ENCODE measurements around the gene AFF3.

DNA sequence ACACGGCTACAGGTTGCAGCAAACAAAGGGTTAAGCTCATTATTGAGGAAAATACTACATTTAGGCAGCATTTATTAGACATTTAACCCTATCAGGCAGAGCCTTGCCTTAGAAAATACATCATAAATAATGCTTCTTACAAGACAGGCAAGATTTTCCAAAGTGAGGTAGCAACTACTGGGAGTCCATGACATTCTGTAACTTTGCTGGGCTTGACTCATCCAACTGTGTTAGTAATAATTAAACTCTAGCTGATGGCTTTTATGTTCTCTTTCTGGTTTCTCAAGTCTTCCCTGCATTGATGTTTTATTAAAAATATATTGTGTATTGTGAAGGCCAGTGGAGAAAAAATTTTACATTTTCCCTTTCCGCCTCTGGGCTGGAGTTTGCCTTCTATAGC is 291.3 kb downstream of the AFF3 start:
- TF ChIP-seq TOX (CRISPR knock-in tag; IDR thresholded peaks at IDR 0.05; ENCODE audit: borderline replicate concordance) (no peak), ESRRG (CRISPR knock-in tag; IDR thresholded peaks at IDR 0.05) (no peak), SNAI2 (CRISPR knock-in tag; IDR thresholded peaks at IDR 0.05) (no peak), ZNF70 (CRISPR knock-in tag; IDR thresholded peaks at IDR 0.05) (no peak)
- TF ChIP-seq, protein P1, sequence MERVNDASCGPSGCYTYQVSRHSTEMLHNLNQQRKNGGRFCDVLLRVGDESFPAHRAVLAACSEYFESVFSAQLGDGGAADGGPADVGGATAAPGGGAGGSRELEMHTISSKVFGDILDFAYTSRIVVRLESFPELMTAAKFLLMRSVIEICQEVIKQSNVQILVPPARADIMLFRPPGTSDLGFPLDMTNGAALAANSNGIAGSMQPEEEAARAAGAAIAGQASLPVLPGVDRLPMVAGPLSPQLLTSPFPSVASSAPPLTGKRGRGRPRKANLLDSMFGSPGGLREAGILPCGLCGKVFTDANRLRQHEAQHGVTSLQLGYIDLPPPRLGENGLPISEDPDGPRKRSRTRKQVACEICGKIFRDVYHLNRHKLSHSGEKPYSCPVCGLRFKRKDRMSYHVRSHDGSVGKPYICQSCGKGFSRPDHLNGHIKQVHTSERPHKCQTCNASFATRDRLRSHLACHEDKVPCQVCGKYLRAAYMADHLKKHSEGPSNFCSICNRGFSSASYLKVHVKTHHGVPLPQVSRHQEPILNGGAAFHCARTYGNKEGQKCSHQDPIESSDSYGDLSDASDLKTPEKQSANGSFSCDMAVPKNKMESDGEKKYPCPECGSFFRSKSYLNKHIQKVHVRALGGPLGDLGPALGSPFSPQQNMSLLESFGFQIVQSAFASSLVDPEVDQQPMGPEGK (CRISPR knock-in tag; IDR thresholded peaks at IDR 0.05; ENCODE audit: borderline replicate concordance): no peak
- TF ChIP-seq, protein P2, sequence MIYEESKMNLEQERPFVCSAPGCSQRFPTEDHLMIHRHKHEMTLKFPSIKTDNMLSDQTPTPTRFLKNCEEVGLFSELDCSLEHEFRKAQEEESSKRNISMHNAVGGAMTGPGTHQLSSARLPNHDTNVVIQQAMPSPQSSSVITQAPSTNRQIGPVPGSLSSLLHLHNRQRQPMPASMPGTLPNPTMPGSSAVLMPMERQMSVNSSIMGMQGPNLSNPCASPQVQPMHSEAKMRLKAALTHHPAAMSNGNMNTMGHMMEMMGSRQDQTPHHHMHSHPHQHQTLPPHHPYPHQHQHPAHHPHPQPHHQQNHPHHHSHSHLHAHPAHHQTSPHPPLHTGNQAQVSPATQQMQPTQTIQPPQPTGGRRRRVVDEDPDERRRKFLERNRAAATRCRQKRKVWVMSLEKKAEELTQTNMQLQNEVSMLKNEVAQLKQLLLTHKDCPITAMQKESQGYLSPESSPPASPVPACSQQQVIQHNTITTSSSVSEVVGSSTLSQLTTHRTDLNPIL (CRISPR knock-in tag; IDR thresholded peaks at IDR 0.05; ENCODE audit: low read depth): no peak

Data from SK-N-SH treated with all-trans-retinoic acid at 6 μM for 48 hours (cell line).